ENCODE results near the gene TRPM8. TPM values are rescaled to one million over a fixed set of nuclear protein-coding genes. Genes with fewer than 3 reads are reported as not detected.
A peak's percentile ranks its signal among the peaks of the same experiment; 100 is the strongest.

Gene TRPM8
- polyA plus RNA-seq, 1 donor (not counting 4 experiments of a cell fraction or from before 2014, with no cell fraction given) = 0.04 TPM

DNA sequence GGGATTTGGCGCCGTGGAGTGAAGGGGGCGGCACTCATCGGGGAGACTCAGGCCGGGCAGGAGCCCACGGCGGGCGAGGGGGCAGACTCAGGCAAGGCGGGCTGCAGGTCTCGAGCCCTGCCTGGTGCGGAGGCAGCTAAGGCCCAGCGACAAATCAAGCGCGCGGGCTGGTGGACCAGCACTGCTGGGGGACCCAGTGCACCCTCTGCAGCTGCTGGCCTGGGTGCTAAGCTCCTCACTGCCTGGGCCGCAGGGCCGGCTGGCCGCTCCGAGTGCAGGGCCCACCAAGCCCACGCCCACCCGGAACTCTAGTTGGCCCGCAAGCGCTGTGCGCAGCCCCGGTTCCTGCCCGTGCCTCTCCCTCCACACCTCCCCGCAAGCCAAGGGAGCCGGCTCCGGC, 107.1 kb downstream of the TRPM8 start:
- H3K9me3 ChIP-seq (ENCODE audit: control insufficient read depth, low read depth, low read length) = peaks cover 2% of the 10 kb centered on the region
- no peaks in the 10 kb centered on the region for H3K36me3 ChIP-seq (ENCODE audit: control insufficient read depth in 2 of 2, extremely low read depth in 1 of 2, insufficient read depth in 2 of 2, low read length in 2 of 2)
- peaks cover 10% of the 10 kb centered on the region for H3K4me1 ChIP-seq (ENCODE audit: control insufficient read depth, extremely low read depth, insufficient read depth, low read length)
- H3K9ac ChIP-seq (ENCODE audit: control insufficient read depth, extremely low read depth, insufficient read depth, low read length) = no peak overlapping the region
- H3K9me1 ChIP-seq (ENCODE audit: control insufficient read depth, extremely low read depth, insufficient read depth, low read length) = no peaks in the 10 kb centered on the region
- no peaks in the 10 kb centered on the region for H4K20me1 ChIP-seq (ENCODE audit: control insufficient read depth, extremely low read depth, insufficient read depth, low read length)
- no peak overlapping the region for H3K4me2 ChIP-seq (ENCODE audit: control insufficient read depth, extremely low read depth, insufficient read depth, low read depth, low read length)
- H3K79me2 ChIP-seq (ENCODE audit: control insufficient read depth, insufficient read depth, low read length) = no peaks in the 10 kb centered on the region
- dilution Hi-C loops (cut with MboI; ENCODE audit: extremely low pct_ligation_motif_present, low sequenced_read_pairs) = no loop called here
- DNase-seq (ENCODE audit: low read depth, low spot score) (no peak), FAIRE-seq (no peak)
- TF ChIP-seq, protein P1, sequence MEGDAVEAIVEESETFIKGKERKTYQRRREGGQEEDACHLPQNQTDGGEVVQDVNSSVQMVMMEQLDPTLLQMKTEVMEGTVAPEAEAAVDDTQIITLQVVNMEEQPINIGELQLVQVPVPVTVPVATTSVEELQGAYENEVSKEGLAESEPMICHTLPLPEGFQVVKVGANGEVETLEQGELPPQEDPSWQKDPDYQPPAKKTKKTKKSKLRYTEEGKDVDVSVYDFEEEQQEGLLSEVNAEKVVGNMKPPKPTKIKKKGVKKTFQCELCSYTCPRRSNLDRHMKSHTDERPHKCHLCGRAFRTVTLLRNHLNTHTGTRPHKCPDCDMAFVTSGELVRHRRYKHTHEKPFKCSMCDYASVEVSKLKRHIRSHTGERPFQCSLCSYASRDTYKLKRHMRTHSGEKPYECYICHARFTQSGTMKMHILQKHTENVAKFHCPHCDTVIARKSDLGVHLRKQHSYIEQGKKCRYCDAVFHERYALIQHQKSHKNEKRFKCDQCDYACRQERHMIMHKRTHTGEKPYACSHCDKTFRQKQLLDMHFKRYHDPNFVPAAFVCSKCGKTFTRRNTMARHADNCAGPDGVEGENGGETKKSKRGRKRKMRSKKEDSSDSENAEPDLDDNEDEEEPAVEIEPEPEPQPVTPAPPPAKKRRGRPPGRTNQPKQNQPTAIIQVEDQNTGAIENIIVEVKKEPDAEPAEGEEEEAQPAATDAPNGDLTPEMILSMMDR (optimal IDR thresholded peaks at IDR 0.05 in 1 of 3, IDR thresholded peaks at IDR 0.05 in 1 of 3, conservative IDR thresholded peaks at IDR 0.05 in 1 of 3; ENCODE audit: extremely low read depth in 1 of 3, insufficient read depth in 2 of 3, low read length in 3 of 3) = no peak
- TF ChIP-seq EZH2 (IDR thresholded peaks at IDR 0.05; ENCODE audit: low read length) = no peak
- H3K27me3 ChIP-seq (ENCODE audit: control insufficient read depth, extremely low read depth, insufficient read depth, low read length) = no peaks in the 10 kb centered on the region
- H3K27ac ChIP-seq (ENCODE audit: control insufficient read depth, insufficient read depth, low read length) = no peak overlapping the region
- H3K4me3 ChIP-seq (ENCODE audit: control insufficient read depth in 2 of 3, extremely low read depth in 1 of 3, insufficient read depth in 2 of 3, low read depth in 1 of 3, low read length in 3 of 3) = no peak overlapping the region
- H2AFZ ChIP-seq (ENCODE audit: control insufficient read depth, low read length) = no peak overlapping the region

DNA sequence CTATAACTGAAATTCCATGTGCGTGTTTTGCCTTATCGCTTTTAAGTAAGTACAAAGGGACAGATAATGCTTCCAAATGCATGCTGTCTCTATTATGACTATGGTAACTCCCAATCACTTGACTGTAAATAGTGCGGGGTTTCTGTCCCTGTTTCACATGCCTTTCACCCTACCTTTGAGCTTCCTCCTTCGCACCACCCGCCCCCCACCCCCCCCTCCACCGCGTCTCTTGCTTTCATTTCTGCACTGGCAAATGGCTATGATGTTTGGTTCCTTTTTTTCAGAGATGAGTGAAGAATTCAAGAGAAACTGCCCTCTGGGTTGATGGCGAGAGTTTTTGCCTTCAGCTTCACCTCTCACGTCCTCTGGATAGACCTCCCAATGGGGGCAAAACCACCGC, 108.3 kb downstream of the TRPM8 start:
- no peak overlapping the region for H3K27ac ChIP-seq (ENCODE audit: control insufficient read depth, insufficient read depth, low read length)
- peak overlapping the region in 1 of 3 experiments; percentile 7 for H3K4me3 ChIP-seq (ENCODE audit: control insufficient read depth in 2 of 3, extremely low read depth in 1 of 3, insufficient read depth in 2 of 3, low read depth in 1 of 3, low read length in 3 of 3)
- dilution Hi-C loops (cut with MboI; ENCODE audit: extremely low pct_ligation_motif_present, low sequenced_read_pairs) = no loop called here
- H3K9me3 ChIP-seq (ENCODE audit: control insufficient read depth, low read depth, low read length) = peaks cover 2% of the 10 kb centered on the region
- TF ChIP-seq, protein P1 (optimal IDR thresholded peaks at IDR 0.05 in 1 of 3, IDR thresholded peaks at IDR 0.05 in 1 of 3, conservative IDR thresholded peaks at IDR 0.05 in 1 of 3; ENCODE audit: extremely low read depth in 1 of 3, insufficient read depth in 2 of 3, low read length in 3 of 3) = no peak
- no peak for TF ChIP-seq EZH2 (IDR thresholded peaks at IDR 0.05; ENCODE audit: low read length)
- no peaks in the 10 kb centered on the region for H3K9me1 ChIP-seq (ENCODE audit: control insufficient read depth, extremely low read depth, insufficient read depth, low read length)
- peak overlapping the region; percentile 46 for H2AFZ ChIP-seq (ENCODE audit: control insufficient read depth, low read length)
- no peaks in the 10 kb centered on the region for H3K27me3 ChIP-seq (ENCODE audit: control insufficient read depth, extremely low read depth, insufficient read depth, low read length)
- H3K9ac ChIP-seq (ENCODE audit: control insufficient read depth, extremely low read depth, insufficient read depth, low read length) = no peak overlapping the region
- H4K20me1 ChIP-seq (ENCODE audit: control insufficient read depth, extremely low read depth, insufficient read depth, low read length) = no peaks in the 10 kb centered on the region
- FAIRE-seq (no peak), DNase-seq (ENCODE audit: low read depth, low spot score) (no peak)
- H3K4me2 ChIP-seq (ENCODE audit: control insufficient read depth, extremely low read depth, insufficient read depth, low read depth, low read length) = peak overlapping the region; percentile 72
- no peaks in the 10 kb centered on the region for H3K36me3 ChIP-seq (ENCODE audit: control insufficient read depth in 2 of 2, extremely low read depth in 1 of 2, insufficient read depth in 2 of 2, low read length in 2 of 2)
- peaks cover 10% of the 10 kb centered on the region for H3K4me1 ChIP-seq (ENCODE audit: control insufficient read depth, extremely low read depth, insufficient read depth, low read length)
- no peaks in the 10 kb centered on the region for H3K79me2 ChIP-seq (ENCODE audit: control insufficient read depth, insufficient read depth, low read length)

All from keratinocyte (primary cell).